C4-2B (cell line): Measurements from ENCODE around the gene ARHGEF12.

ENCODE experiments used
- H3K27ac ChIP-seq: fragments of 450-650 bp; 2 replicates; pipeline ENCODE4 v1.5.1; 2017
- CTCF ChIP-seq: fragments of 450-650 bp; conservative IDR thresholded peaks from 2 replicates; pipeline ENCODE4 v1.5.1; 2017; ENCODE audit warnings: mild to moderate bottlenecking
- ZFX ChIP-seq: fragments of 450-650 bp; IDR thresholded peaks from 2 replicates; pipeline ENCODE4 v1.6.1; 2017

Gene ARHGEF12

GRCh38 chr11:120532082-120532831 lies 196.0 kb downstream of the ARHGEF12 start:
- no peak for TF ChIP-seq CTCF
- no peak for TF ChIP-seq ZFX
- no peak overlapping the region for H3K27ac ChIP-seq

- TF ChIP-seq CTCF = no peak
- no peak for TF ChIP-seq ZFX
- H3K27ac ChIP-seq = no peak overlapping the region
Observed at GRCh38 chr11:120532832-120533196, 196.6 kb downstream of the ARHGEF12 start.

DNA sequence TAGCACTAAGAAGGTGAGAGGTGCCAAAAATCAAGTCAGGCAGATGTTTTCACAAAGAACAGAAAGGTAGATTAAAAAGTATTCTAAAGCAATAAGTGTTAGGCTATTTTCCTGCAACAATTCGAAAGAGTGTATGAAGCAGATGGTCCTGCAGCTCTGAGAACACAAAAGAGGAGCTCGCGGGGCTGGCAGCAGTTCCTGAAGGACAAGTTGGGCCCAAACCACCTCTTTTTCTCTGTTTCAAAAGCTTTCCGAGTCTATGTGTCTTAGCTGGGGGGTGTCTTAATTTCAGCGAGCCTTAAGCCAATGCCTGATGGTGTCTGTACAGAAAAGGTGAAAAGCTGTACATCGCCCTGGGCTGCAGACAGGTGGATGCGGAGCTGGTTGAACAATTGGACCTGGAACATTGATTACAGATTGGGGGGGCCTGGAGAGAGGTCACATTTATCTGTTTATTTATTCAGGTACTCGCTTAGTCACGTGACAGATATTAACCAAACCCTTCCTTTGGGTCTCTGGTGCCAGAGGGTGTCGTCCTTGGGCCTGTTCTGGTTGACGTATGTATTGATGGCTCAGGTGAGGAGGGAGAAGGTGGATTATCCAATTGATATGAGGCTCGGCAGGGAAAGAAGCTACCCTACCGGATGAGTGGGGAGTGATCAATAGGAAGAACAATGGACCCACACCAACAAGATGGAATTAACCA lies 200.0 kb downstream of the ARHGEF12 start:
- no peak for TF ChIP-seq CTCF
- TF ChIP-seq ZFX = no peak
- no peak overlapping the region for H3K27ac ChIP-seq

DNA sequence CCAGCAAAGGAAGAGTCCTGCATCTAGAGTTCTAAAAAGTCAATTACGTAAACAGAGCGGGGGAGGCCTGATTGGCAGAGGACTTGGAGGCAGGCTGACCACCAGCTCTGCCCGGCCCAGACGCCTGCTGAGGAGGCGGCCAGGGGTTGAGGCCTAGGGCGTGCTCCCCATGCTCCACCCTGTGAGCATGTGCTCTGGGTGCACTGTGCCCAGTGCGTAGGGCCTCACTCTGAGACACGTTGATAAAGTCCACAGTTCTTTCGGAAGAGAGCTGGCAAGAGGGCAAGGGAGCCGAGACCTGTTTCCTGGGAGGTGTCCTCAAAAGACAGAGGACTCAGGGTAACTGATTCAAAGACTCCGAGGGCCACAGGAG lies 200.6 kb downstream of the ARHGEF12 start:
- H3K27ac ChIP-seq = no peak overlapping the region
- no peak for TF ChIP-seq CTCF
- TF ChIP-seq ZFX = no peak

- H3K27ac ChIP-seq = no peak overlapping the region
- no peak for TF ChIP-seq ZFX
- TF ChIP-seq CTCF = no peak
Observed at GRCh38 chr11:120537996-120538395, 201.8 kb downstream of the ARHGEF12 start.

DNA sequence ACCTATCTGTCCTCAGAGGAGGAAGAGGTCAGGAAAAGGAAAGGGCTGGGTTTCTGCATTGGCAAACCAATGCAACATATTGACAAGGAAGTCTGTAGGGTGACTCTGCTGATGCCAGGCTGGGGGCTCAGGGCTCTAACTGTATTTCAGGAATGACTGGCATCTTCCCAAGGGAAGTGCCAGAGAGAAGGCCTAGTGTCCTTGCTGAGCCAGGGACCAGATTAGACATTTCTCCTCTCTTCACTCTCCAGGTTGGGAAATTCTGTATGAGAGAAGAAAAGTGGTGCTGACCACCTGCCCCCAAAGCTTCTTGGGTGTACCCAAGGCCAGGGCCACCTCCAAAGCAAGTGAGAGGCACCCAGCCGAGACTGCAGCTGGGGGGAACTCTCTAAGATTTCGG lies 202.5 kb downstream of the ARHGEF12 start:
- H3K27ac ChIP-seq = no peak overlapping the region
- TF ChIP-seq CTCF (no peak), ZFX (no peak)
